Ishikawa (cell line): Measurements from ENCODE around the gene PPT1.

Experiments
- TCF12 ChIP-seq: IDR thresholded peaks from 2 replicates; pipeline ENCODE4 v1.6.1; 2012; ENCODE audit warnings: low read depth
- YY1 ChIP-seq: IDR thresholded peaks from 2 replicates; pipeline ENCODE4 v1.6.1; 2012; ENCODE audit warnings: low read depth

GRCh38 chr1:40105028-40105427 is 8.0 kb upstream of the PPT1 start:
- TF ChIP-seq TCF12 = no peak
- TF ChIP-seq YY1 = no peak
